CD4-positive, CD25-positive, alpha-beta regulatory T cell (primary cell): Measurements from ENCODE around the gene ZNF845. TPM values are rescaled to one million over a fixed set of nuclear protein-coding genes. Genes with fewer than 3 reads are reported as not detected.
A peak's percentile ranks its signal among the peaks of the same experiment; 100 is the strongest.
"Not testable (repeated sequence)": the region's sequence is repeated elsewhere in the genome, so short reads cannot be mapped to it uniquely, and the experiment has no call there.

Source experiments
- ATAC-seq, 2 donors: fragments of 150-1000 bp; cut with Tn5 transposase; one replicate each; pipeline ENCODE4 v1.10.0; 2021; ENCODE audit warnings: low read depth in 2 of 2, moderate number of reproducible peaks in 2 of 2, moderate library complexity in 1 of 2
- DNase-seq, 3 donors: peaks; one replicate each; pipeline versions ENCODE4 v3.0.0 to v3.0.0-alpha.2; 2012 to 2022; ENCODE audit warnings: mixed read lengths in 1 of 3
- H3K27ac ChIP-seq: one replicate; pipeline ENCODE4 v1.7.0; 2013; ENCODE audit warnings: mild to moderate bottlenecking, low read length; ENCODE audit not compliant: insufficient read depth, poor library complexity, severe bottlenecking
- H3K27me3 ChIP-seq: one replicate; pipeline ENCODE4 v1.7.0; 2013; ENCODE audit warnings: low read length; ENCODE audit not compliant: control insufficient read depth, insufficient read depth
- H3K36me3 ChIP-seq: one replicate; pipeline ENCODE4 v1.7.0; 2013; ENCODE audit warnings: mild to moderate bottlenecking, low read length, moderate library complexity; ENCODE audit not compliant: control insufficient read depth, insufficient read depth
- H3K4me1 ChIP-seq: 2 replicates; pipeline ENCODE4 v1.7.0; 2013; ENCODE audit warnings: mild to moderate bottlenecking, low read length; ENCODE audit not compliant: insufficient read depth, control insufficient read depth, poor library complexity, severe bottlenecking
- H3K4me3 ChIP-seq: one replicate; pipeline ENCODE4 v1.7.0; 2013; ENCODE audit warnings: low read depth, mild to moderate bottlenecking, low read length, moderate library complexity
- H3K9me3 ChIP-seq, 2 experiments: 1 replicate in 1 of 2; 2 replicates in 1 of 2; pipeline ENCODE4 v1.7.0; 2013; ENCODE audit warnings: low read length in 2 of 2, mild to moderate bottlenecking in 1 of 2, moderate library complexity in 1 of 2; ENCODE audit not compliant: control insufficient read depth in 2 of 2
- H3K27ac Mint-ChIP-seq, 3 donors: one replicate each; pipeline ENCODE4 v1.8.0; 2020 to 2022; ENCODE audit warnings: mild to moderate bottlenecking in 3 of 3, mixed read lengths in 3 of 3, moderate library complexity in 2 of 3
- H3K27me3 Mint-ChIP-seq: one replicate; pipeline ENCODE4 v1.8.0; 2022; ENCODE audit warnings: mild to moderate bottlenecking, mixed read lengths
- H3K36me3 Mint-ChIP-seq: one replicate; pipeline ENCODE4 v1.8.0; 2020; ENCODE audit warnings: mixed read lengths
- H3K4me1 Mint-ChIP-seq, 4 donors: one replicate each; pipeline ENCODE4 v1.8.0; 2020 to 2022; ENCODE audit warnings: mixed read lengths in 4 of 4, mild to moderate bottlenecking in 1 of 4
- H3K4me3 Mint-ChIP-seq, 4 donors: one replicate each; pipeline ENCODE4 v1.8.0; 2020 to 2022; ENCODE audit warnings: mild to moderate bottlenecking in 4 of 4, mixed read lengths in 4 of 4, moderate library complexity in 3 of 4
- H3K9me3 Mint-ChIP-seq, 7 donors: one replicate each; pipeline ENCODE4 v1.8.0; 2020 to 2022; ENCODE audit warnings: mixed read lengths in 7 of 7, mild to moderate bottlenecking in 3 of 7, moderate library complexity in 2 of 7
- polyA plus RNA-seq, 4 donors: library from polyadenylated mRNA; unstranded; fragments of 300-500 nt; fragmentation: Illumina TruSeq; gene quantifications; one replicate each; pipeline ENCODE4 v1.2.3, GENCODE V29; 2021
- total RNA-seq: library from RNA; stranded (reverse); gene quantifications from one replicate; pipeline ENCODE4 v1.2.3, GENCODE V29; 2022

Gene ZNF845
- total and polyA plus RNA-seq, 5 donors from 2014 or later: 7.3 to 19.8 (median 8.8) TPM

DNA sequence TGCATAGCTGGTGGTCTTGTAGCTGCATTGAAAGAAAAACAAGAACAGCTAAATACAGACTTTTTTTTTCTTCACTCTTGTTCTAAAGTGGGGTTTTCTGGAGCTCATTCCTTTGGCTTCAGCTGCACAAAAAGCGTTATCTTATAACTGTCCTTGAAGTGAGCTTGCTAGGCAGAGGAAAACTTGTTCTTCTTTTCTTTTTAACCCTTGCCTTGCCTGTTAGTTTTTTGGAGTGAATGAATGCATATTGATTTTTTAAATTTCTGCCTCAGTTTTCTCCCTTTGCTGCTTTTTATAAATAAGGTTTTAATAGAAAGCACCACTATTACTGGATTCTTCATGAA, 62.9 kb downstream of the ZNF845 start:
- Histone ChIP-seq H3K4me3 (peak overlapping the region; percentile 85), H3K27ac (no peak overlapping the region), H3K27me3 (no peaks in the 10 kb centered on the region), H3K36me3 (peaks cover 32% of the 10 kb centered on the region), H3K4me1 (peaks cover 20% of the 10 kb centered on the region), H3K9me3 (peaks cover 9 to 13% of the 10 kb centered on the region in 2 experiments)
- peaks cover 15 to 42% (median 28%) of the 10 kb centered on the region in 4 donors for H3K4me1 Mint-ChIP-seq
- peaks cover 0 to 25% (median 5%) of the 10 kb centered on the region in 7 donors for H3K9me3 Mint-ChIP-seq
- peak overlapping the region in 1 of 3 donors; percentile 87 for H3K27ac Mint-ChIP-seq
- ATAC-seq (no peak), DNase-seq (no peak)
- H3K27me3 Mint-ChIP-seq: no peaks in the 10 kb centered on the region
- H3K36me3 Mint-ChIP-seq: peaks cover 28% of the 10 kb centered on the region
- peak overlapping the region; percentile 91 to 100 (median 94) for H3K4me3 Mint-ChIP-seq

DNA sequence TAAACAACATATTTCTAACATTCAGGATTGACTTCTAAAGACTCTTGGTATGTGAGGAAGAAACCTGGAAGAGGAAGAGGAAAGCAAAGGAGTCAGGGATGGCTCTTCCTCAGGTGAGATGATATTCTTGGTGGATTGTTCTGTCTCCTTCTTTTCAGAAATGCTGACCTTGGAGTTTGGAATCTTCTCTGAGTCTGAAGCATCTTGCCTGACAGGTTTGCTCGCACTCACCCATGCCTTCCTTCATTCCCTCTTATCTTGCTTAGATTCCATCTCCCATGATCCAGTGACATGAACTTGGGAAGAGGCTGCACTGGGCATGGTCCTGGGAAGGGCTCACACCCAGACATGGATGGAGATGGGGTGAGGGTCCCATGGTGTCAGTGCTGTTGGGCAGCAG, 64.4 kb downstream of the ZNF845 start:
- Histone ChIP-seq H3K4me1 (peaks cover 20% of the 10 kb centered on the region), H3K9me3 (peaks cover 13 to 27% of the 10 kb centered on the region in 2 experiments), H3K36me3 (peaks cover 44% of the 10 kb centered on the region)
- Mint-ChIP-seq H3K9me3 (peaks cover 0 to 32% (median 9%) of the 10 kb centered on the region in 7 donors), H3K4me1 (peaks cover 15 to 42% (median 28%) of the 10 kb centered on the region in 4 donors), H3K36me3 (peaks cover 40% of the 10 kb centered on the region), H3K4me3 (peak overlapping the region in 3 of 4 donors; percentile 1 to 56 (median 48))
- H3K27me3 ChIP-seq, H3K27ac Mint-ChIP-seq, H3K27me3 Mint-ChIP-seq, H3K27ac ChIP-seq, H3K4me3 ChIP-seq, DNase-seq, ATAC-seq: not testable (repeated sequence)

Other genes starting within 250 kb of the ZNF845 start
- 47.1 TPM for gene ZNF160, start 230.3 kb upstream of the ZNF845 start, total RNA-seq
- 10 to 100 TPM; 19.5 to 25.8 (median 23.3) TPM for gene ZNF160, start 230.3 kb upstream of the ZNF845 start, polyA plus RNA-seq
- 0.49 TPM for gene ZNF415, start 200.8 kb upstream of the ZNF845 start, total RNA-seq
- gene ZNF415, start 200.8 kb upstream of the ZNF845 start, polyA plus RNA-seq: 1 to 10 TPM in 2 of 4 donors, not detected in 2; 1.1 to 3.4 TPM
- 3.2 TPM for gene ZNF347, start 174.7 kb upstream of the ZNF845 start, total RNA-seq
- 1 to 10 TPM; 3.7 to 8.8 (median 5.1) TPM for gene ZNF347, start 174.7 kb upstream of the ZNF845 start, polyA plus RNA-seq
- 1.9 TPM for gene ZNF665, start 140.4 kb upstream of the ZNF845 start, total RNA-seq
- gene ZNF665, start 140.4 kb upstream of the ZNF845 start, polyA plus RNA-seq: 10 to 100 TPM in 1 of 4 donors, 1 to 10 TPM in 3; 4.1 to 13.3 (median 8.8) TPM
- gene ZNF677, start 78.9 kb upstream of the ZNF845 start, total RNA-seq: 4.3 TPM
- 10 to 100 TPM in 2 of 4 donors, 1 to 10 TPM in 1, under 1 TPM in 1; 0.38 to 24.9 (median 9.8) TPM for gene ZNF677, start 78.9 kb upstream of the ZNF845 start, polyA plus RNA-seq
- not detected for gene VN1R2, start 75.5 kb upstream of the ZNF845 start, total RNA-seq
- gene VN1R2, start 75.5 kb upstream of the ZNF845 start, polyA plus RNA-seq: not detected
- not detected for gene VN1R4, start 66.0 kb upstream of the ZNF845 start, total RNA-seq
- gene VN1R4, start 66.0 kb upstream of the ZNF845 start, polyA plus RNA-seq: not detected
- 11.7 TPM for gene ZNF525, start 32.0 kb downstream of the ZNF845 start, total RNA-seq
- 10 to 100 TPM in 1 of 4 donors, 1 to 10 TPM in 3; 4.0 to 10.7 (median 6.0) TPM for gene ZNF525, start 32.0 kb downstream of the ZNF845 start, polyA plus RNA-seq
- 6.1 TPM for gene ZNF765, start 61.4 kb downstream of the ZNF845 start, total RNA-seq
- gene ZNF765, start 61.4 kb downstream of the ZNF845 start, polyA plus RNA-seq: 10 to 100 TPM in 2 of 4 donors, 1 to 10 TPM in 2; 5.5 to 11.3 (median 8.5) TPM
- 9.0 TPM for gene ZNF761, start 98.2 kb downstream of the ZNF845 start, total RNA-seq
- gene ZNF761, start 98.2 kb downstream of the ZNF845 start, polyA plus RNA-seq: 10 to 100 TPM in 2 of 4 donors, 1 to 10 TPM in 2; 7.7 to 11.6 (median 10.0) TPM
- gene ZNF813, start 134.0 kb downstream of the ZNF845 start, total RNA-seq: 2.4 TPM
- 1 to 10 TPM; 1.7 to 4.2 (median 2.7) TPM for gene ZNF813, start 134.0 kb downstream of the ZNF845 start, polyA plus RNA-seq
- 504 TPM for gene ZNF331, start 204.4 kb downstream of the ZNF845 start, total RNA-seq
- 10 to 100 TPM; 27.9 to 46.7 (median 38.3) TPM for gene ZNF331, start 204.4 kb downstream of the ZNF845 start, polyA plus RNA-seq